OCI-LY7 (cell line): ENCODE measurements around the gene ULK4.

Source experiments
- EZH2phosphoT487 ChIP-seq: fragments of 200-600 bp; sonication (generic); IDR thresholded peaks from 2 replicates; pipeline ENCODE4 v1.6.1; 2018; ENCODE audit warnings: low read depth, borderline replicate concordance, mild to moderate bottlenecking, mixed run types, antibody characterized with exemption, low read length, moderate library complexity, mixed read lengths
- TF ChIP-seq, protein P1 (sequence below): fragments of 200-600 bp; sonication (generic); conservative IDR thresholded peaks from 2 replicates; pipeline ENCODE4 v1.5.1; 2014; ENCODE audit warnings: mild to moderate bottlenecking, antibody characterized with exemption, low read length, moderate library complexity, mixed read lengths

DNA sequence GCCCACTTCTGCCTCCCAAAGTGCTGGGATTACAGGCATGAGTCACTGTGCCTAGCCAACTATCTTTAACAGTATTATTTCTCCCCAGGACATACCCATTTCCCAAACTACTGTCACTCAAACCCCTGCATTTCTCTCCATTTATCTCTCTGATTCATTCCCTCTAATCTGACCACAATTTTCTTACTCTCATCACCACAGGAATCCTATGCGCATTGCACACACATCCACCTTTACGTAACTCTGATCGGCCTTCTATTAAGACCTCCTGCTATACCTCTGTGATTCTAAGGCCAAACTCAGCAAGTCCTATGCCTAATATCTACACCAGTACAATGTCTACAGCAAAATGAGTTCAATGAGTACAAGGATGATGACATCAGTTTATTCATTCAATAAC, 235.0 kb downstream of the ULK4 start:
- TF ChIP-seq, protein P1, sequence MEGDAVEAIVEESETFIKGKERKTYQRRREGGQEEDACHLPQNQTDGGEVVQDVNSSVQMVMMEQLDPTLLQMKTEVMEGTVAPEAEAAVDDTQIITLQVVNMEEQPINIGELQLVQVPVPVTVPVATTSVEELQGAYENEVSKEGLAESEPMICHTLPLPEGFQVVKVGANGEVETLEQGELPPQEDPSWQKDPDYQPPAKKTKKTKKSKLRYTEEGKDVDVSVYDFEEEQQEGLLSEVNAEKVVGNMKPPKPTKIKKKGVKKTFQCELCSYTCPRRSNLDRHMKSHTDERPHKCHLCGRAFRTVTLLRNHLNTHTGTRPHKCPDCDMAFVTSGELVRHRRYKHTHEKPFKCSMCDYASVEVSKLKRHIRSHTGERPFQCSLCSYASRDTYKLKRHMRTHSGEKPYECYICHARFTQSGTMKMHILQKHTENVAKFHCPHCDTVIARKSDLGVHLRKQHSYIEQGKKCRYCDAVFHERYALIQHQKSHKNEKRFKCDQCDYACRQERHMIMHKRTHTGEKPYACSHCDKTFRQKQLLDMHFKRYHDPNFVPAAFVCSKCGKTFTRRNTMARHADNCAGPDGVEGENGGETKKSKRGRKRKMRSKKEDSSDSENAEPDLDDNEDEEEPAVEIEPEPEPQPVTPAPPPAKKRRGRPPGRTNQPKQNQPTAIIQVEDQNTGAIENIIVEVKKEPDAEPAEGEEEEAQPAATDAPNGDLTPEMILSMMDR, result no peak
- TF ChIP-seq EZH2phosphoT487, result no peak
